ENCODE results near the gene SLC39A1. TPM values are rescaled to one million over a fixed set of nuclear protein-coding genes. Genes with fewer than 3 reads are reported as not detected.

SLC39A1 gene
- total and polyA plus RNA-seq, 2 of the 8 experiments (the other 6 are each of a cell fraction or from before 2014, with no cell fraction given), result 238 to 337 TPM

DNA sequence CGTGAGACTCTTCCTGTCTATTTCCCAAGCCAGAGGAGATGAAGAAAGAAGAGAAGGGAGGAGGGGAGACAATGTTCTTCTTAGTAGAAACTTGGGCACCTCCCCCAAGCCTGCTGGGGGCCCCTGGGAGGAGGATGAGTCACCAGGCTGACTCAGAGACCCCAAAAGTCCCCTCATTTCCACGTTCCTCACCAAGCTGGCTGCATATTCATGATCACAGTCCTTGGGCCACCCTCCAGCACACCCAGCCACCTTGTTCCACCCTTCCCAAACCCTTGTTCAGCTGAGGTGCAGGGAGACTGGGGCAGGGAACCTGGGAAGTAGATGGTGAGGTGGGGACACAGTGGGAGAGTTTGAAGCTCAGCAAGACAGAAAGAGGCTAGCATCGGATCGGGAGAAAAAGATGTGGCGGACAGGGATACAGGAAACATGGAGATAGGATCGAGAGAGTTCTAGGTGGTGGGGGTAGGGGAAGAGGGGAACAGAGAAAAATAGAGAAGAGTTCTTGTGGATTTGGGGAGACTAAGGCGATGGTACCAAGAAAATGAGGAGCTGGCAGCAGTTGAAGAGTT is 22.1 kb upstream of the SLC39A1 start (continued):
- TF ChIP-seq, protein P1, sequence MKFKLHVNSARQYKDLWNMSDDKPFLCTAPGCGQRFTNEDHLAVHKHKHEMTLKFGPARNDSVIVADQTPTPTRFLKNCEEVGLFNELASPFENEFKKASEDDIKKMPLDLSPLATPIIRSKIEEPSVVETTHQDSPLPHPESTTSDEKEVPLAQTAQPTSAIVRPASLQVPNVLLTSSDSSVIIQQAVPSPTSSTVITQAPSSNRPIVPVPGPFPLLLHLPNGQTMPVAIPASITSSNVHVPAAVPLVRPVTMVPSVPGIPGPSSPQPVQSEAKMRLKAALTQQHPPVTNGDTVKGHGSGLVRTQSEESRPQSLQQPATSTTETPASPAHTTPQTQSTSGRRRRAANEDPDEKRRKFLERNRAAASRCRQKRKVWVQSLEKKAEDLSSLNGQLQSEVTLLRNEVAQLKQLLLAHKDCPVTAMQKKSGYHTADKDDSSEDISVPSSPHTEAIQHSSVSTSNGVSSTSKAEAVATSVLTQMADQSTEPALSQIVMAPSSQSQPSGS (IDR thresholded peaks at IDR 0.05; ENCODE audit: low read length), result no peak
- TF ChIP-seq RXRA (IDR thresholded peaks at IDR 0.05; ENCODE audit: insufficient read depth, low read depth, low read length), result no peak
- TF ChIP-seq SAP30 (IDR thresholded peaks at IDR 0.05; ENCODE audit: insufficient read depth, insufficient replicate concordance, low read length), result no peak
